Kidney glomerular epithelial cell (primary cell): Measurements from ENCODE around the gene EPHA4.

ENCODE experiments used
- DNase-seq: peaks from one replicate; lab custom pipeline; 2025; lab: John Stamatoyannopoulos, UW

Gene EPHA4

GRCh38 chr2:221439761-221440479 lies 132.2 kb downstream of the EPHA4 start:
- DNase-seq = no peak

- DNase-seq = no peak
Measured at GRCh38 chr2:221437056-221437455, 135.0 kb downstream of the EPHA4 start.

GRCh38 chr2:221435171-221435570 lies 136.9 kb downstream of the EPHA4 start:
- DNase-seq = no peak

- no peak for DNase-seq
Measured at GRCh38 chr2:221434142-221434541, 138.0 kb downstream of the EPHA4 start.

- no peak for DNase-seq
Measured at GRCh38 chr2:221431477-221431876, 140.6 kb downstream of the EPHA4 start.

GRCh38 chr2:221429741-221430491 lies 142.2 kb downstream of the EPHA4 start:
- DNase-seq = peak; percentile 19

GRCh38 chr2:221428896-221429295 lies 143.2 kb downstream of the EPHA4 start:
- no peak for DNase-seq

- DNase-seq = no peak
Measured at GRCh38 chr2:221426929-221427328, 145.2 kb downstream of the EPHA4 start.

- DNase-seq = no peak
Measured at GRCh38 chr2:221425891-221426290, 146.2 kb downstream of the EPHA4 start.

GRCh38 chr2:221425353-221425752 lies 146.8 kb downstream of the EPHA4 start:
- DNase-seq = no peak

- no peak for DNase-seq
Measured at GRCh38 chr2:221423210-221423804, 148.8 kb downstream of the EPHA4 start.

GRCh38 chr2:221422516-221423209 lies 149.4 kb downstream of the EPHA4 start:
- DNase-seq = no peak

GRCh38 chr2:221420245-221420644 lies 151.9 kb downstream of the EPHA4 start:
- no peak for DNase-seq

- DNase-seq = no peak
Measured at GRCh38 chr2:221415789-221416188, 156.3 kb downstream of the EPHA4 start.

GRCh38 chr2:221412978-221413377 lies 159.1 kb downstream of the EPHA4 start:
- DNase-seq = no peak

GRCh38 chr2:221410487-221410886 lies 161.6 kb downstream of the EPHA4 start:
- DNase-seq = peak; percentile 8

- no peak for DNase-seq
Measured at GRCh38 chr2:221407765-221408164, 164.3 kb downstream of the EPHA4 start.

- no peak for DNase-seq
Measured at GRCh38 chr2:221405521-221405920, 166.6 kb downstream of the EPHA4 start.

- no peak for DNase-seq
Measured at GRCh38 chr2:221402072-221402471, 170.0 kb downstream of the EPHA4 start.

GRCh38 chr2:221400411-221400810 lies 171.7 kb downstream of the EPHA4 start:
- DNase-seq = no peak

- DNase-seq = no peak
Measured at GRCh38 chr2:221399183-221399582, 172.9 kb downstream of the EPHA4 start.

- DNase-seq = no peak
Measured at GRCh38 chr2:221397187-221397586, 174.9 kb downstream of the EPHA4 start.
